GM19238 (cell line): ENCODE measurements around the gene CIART.
"Not testable (repeated sequence)": the region's sequence is repeated elsewhere in the genome, so short reads cannot be mapped to it uniquely, and the experiment has no call there.

Experiments used
- DNase-seq: peaks from one replicate; pipeline ENCODE4 v3.0.0; 2011; ENCODE audit warnings: low spot score; ENCODE audit not compliant: insufficient read length

The CIART gene

DNA sequence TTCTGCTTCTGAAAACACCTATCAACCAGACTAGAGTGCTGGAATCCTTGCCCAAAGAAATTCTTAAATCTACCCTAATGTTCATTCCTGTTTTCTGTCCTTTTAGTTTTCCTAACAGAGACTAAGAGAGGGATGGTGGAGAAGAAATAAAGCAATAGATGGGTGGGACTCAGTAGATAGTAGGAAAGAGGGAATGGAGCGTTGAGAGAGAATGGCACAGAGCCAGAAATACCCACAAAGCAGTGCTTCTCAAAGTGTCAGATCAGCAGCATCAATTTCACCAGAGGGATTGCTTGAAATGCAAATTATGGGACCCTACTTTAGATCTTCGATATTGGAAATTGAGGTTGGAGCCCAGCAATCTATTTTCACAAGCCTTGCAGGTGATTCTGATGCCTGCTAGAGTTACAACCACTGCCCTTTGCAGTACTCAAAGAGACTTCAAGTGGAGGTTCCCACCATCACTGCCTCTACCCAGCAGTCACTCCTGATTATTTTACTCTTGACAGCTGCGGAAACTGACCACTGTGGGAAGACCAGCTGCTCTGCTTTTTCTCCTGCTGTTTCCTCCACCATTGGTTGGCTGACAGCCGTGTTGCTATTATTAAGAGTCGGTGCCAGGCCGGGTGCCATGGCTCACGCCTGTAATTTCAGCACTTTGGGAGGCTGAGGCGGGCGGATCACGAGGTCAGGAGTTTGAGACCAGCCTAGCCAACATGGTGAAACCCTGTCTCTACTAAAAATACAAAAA is 27.6 kb downstream of the CIART start:
- no peak for DNase-seq

DNA sequence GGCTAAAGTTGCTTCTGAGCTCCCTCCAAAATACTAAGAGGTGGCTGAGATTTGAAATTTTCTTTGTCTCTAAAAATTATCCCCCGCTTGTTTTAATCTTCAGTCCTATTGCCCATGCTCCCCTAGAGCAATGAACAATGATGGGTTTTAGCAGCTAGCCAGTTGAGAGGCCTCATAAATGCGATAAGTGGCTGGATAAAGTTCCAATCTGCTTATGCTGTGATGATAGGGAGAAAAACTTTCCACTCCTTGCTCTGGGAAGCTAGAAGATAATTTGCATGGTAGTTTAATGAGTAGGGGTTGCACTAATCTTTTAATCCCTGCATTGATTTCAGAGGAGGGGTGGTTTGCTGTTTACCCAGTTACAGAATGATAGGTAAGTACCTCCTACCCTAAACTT is 29.4 kb downstream of the CIART start:
- DNase-seq: no peak

DNA sequence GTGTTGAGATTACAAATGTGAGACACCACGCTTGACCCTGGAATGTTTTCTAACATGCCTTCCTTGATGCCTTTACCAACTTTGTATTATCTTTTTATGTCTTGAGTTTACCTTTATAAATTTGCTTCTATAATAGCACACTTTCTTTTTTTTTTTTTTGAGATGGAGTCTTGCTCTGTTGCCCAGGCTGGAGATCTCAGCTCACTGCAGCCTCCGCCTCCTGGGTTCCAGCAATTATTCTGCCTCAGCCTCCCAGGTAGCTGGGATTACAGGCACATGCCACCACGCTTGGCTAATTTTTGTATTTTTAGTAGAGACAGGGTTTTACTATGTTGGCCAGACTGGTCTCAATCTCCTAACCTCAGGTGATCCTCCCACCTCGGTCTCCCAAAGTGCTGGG is 32.3 kb downstream of the CIART start:
- DNase-seq: not testable (repeated sequence)

DNA sequence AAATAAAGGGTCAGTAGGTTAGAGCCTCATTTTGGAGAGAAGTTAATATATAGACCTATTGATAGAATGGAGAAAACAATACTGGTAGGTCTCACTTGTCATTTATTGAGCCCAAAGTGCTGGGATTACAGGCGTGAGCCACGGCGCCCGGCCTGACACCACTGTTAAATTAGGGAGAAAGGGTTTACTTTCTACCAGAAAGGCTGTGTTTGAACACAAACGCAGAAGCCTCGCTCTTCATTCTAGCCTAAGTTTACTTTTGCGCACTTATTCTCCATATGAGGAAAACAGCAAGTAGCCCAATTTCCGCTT is 38.3 kb downstream of the CIART start:
- no peak for DNase-seq

DNA sequence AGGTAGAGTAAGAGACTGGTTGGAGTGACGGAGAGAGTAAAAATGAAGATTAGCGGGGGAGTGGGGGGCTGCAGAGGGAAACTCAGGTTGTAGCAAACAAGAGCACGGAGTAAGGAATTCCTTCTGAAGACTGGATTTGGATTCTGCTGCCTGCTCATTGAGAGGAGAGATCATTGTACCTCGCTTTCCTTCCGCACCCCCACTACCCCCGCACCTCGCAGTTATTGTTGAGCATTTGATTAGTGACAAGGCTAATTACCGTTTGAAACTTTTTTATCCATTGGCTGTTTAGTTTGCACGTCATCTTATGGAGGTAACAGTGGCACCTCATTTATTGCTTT is 39.4 kb downstream of the CIART start:
- no peak for DNase-seq

DNA sequence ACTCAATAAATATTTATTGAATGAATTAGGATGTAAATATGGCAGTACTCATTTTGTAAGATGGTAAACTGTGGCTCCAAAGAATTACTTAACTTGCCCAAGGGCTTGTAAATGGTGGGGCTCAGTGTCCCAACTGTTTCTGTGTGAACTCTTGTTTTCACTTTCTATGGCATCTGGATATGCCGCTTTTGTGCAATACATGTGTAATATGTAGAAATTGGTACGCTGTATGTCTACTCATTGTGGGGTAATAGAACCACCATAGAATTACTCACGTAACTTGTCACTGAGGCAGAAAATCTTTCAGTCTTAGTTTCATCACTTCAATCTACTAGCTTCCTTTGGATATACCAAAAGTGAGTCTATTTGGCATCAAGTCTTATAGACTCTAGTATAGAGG is 40.0 kb downstream of the CIART start:
- DNase-seq: no peak

DNA sequence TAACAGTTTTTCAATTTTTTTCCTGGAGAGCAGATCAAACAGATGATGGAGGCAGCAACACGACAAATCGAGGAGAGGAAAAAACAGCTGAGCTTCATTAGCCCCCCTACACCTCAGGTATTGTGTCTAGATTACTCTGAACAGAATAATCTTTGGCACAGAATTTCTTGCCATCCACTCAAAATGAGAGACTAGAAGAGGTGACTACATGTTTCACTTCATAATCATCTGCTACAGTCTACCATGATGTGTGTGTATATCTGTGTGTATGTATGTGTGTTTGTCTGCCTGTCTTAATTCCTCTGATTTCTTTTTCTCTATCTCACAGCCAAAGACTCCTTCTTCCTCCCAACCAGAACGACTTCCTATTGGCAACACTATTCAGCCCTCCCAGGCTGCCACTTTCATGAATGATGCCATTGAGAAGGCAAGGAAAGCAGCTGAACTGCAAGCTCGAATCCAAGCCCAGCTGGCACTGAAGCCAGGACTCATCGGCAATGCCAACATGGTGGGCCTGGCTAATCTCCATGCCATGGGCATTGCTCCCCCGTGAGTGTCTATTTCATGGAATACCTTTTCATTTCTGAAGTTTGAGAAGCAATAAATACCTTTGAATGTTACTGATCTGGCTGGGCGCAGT is 50.4 kb downstream of the CIART start:
- no peak for DNase-seq
